ENCODE measurements around the gene DOCK1. TPM values are rescaled to one million over a fixed set of nuclear protein-coding genes. Genes with fewer than 3 reads are reported as not detected.

Gene DOCK1
- total and polyA plus RNA-seq, 2 donors from 2014 or later: 15.8 to 81.7 TPM

- intact Hi-C loops (cut with DNase I): no loop called here
- H3K4me3 ChIP-seq (ENCODE audit: low read length in 3 of 3): no peak overlapping the region
- H3K9me3 ChIP-seq (ENCODE audit: control insufficient read depth in 2 of 3, insufficient read depth in 1 of 3, low read length in 3 of 3): no peaks in the 10 kb centered on the region
- H3K4me1 ChIP-seq (ENCODE audit: control insufficient read depth in 2 of 3, insufficient read depth in 2 of 3, low read depth in 1 of 3, low read length in 3 of 3): no peaks in the 10 kb centered on the region
- H3K27ac ChIP-seq (ENCODE audit: low read depth in 2 of 2, low read length in 2 of 2): no peak overlapping the region
- H3K27me3 ChIP-seq (ENCODE audit: control insufficient read depth, insufficient read depth, low read length): no peaks in the 10 kb centered on the region
- H3K36me3 ChIP-seq (ENCODE audit: control insufficient read depth in 2 of 3, insufficient read depth in 3 of 3, low read length in 3 of 3): peaks cover 2 to 21% (median 5%) of the 10 kb centered on the region in 3 donors
- DNase-seq (no peak), FAIRE-seq (no peak)
- H3K9ac ChIP-seq (ENCODE audit: low read length in 3 of 3): no peak overlapping the region
- no peak for TF ChIP-seq CTCF (IDR thresholded peaks at IDR 0.05; ENCODE audit: borderline replicate concordance, extremely low read depth, insufficient read depth)
Measured at GRCh38 chr10:127259347-127259746, 354.1 kb downstream of the DOCK1 start.

GRCh38 chr10:127262606-127263005 is 357.4 kb downstream of the DOCK1 start:
- no peaks in the 10 kb centered on the region for H3K4me1 ChIP-seq (ENCODE audit: control insufficient read depth in 2 of 3, insufficient read depth in 2 of 3, low read depth in 1 of 3, low read length in 3 of 3)
- no peaks in the 10 kb centered on the region for H3K27me3 ChIP-seq (ENCODE audit: control insufficient read depth, insufficient read depth, low read length)
- DNase-seq (no peak), FAIRE-seq (no peak)
- intact Hi-C loops (cut with DNase I): no loop called here
- TF ChIP-seq CTCF (IDR thresholded peaks at IDR 0.05; ENCODE audit: borderline replicate concordance, extremely low read depth, insufficient read depth): no peak
- no peak overlapping the region for H3K9ac ChIP-seq (ENCODE audit: low read length in 3 of 3)
- no peaks in the 10 kb centered on the region for H3K9me3 ChIP-seq (ENCODE audit: control insufficient read depth in 2 of 3, insufficient read depth in 1 of 3, low read length in 3 of 3)
- peaks cover 2 to 15% (median 5%) of the 10 kb centered on the region in 3 donors for H3K36me3 ChIP-seq (ENCODE audit: control insufficient read depth in 2 of 3, insufficient read depth in 3 of 3, low read length in 3 of 3)
- no peak overlapping the region for H3K27ac ChIP-seq (ENCODE audit: low read depth in 2 of 2, low read length in 2 of 2)
- H3K4me3 ChIP-seq (ENCODE audit: low read length in 3 of 3): no peak overlapping the region

GRCh38 chr10:127265288-127265687 is 360.1 kb downstream of the DOCK1 start:
- TF ChIP-seq CTCF (IDR thresholded peaks at IDR 0.05; ENCODE audit: borderline replicate concordance, extremely low read depth, insufficient read depth): no peak
- intact Hi-C loops (cut with DNase I): no loop called here
- no peaks in the 10 kb centered on the region for H3K27me3 ChIP-seq (ENCODE audit: control insufficient read depth, insufficient read depth, low read length)
- H3K27ac ChIP-seq (ENCODE audit: low read depth in 2 of 2, low read length in 2 of 2): no peak overlapping the region
- no peak overlapping the region for H3K4me3 ChIP-seq (ENCODE audit: low read length in 3 of 3)
- H3K9me3 ChIP-seq (ENCODE audit: control insufficient read depth in 2 of 3, insufficient read depth in 1 of 3, low read length in 3 of 3): no peaks in the 10 kb centered on the region
- no peak overlapping the region for H3K9ac ChIP-seq (ENCODE audit: low read length in 3 of 3)
- no peak for DNase-seq
- H3K4me1 ChIP-seq (ENCODE audit: control insufficient read depth in 2 of 3, insufficient read depth in 2 of 3, low read depth in 1 of 3, low read length in 3 of 3): no peaks in the 10 kb centered on the region
- no peak for FAIRE-seq
- H3K36me3 ChIP-seq (ENCODE audit: control insufficient read depth in 2 of 3, insufficient read depth in 3 of 3, low read length in 3 of 3): peaks cover 2 to 5% (median 2%) of the 10 kb centered on the region in 3 donors

GRCh38 chr10:127266431-127266830 is 361.2 kb downstream of the DOCK1 start:
- Histone ChIP-seq H3K4me1 (ENCODE audit: control insufficient read depth in 2 of 3, insufficient read depth in 2 of 3, low read depth in 1 of 3, low read length in 3 of 3) (no peaks in the 10 kb centered on the region), H3K36me3 (ENCODE audit: control insufficient read depth in 2 of 3, insufficient read depth in 3 of 3, low read length in 3 of 3) (no peaks in the 10 kb centered on the region), H3K27ac (ENCODE audit: low read depth in 2 of 2, low read length in 2 of 2) (no peak overlapping the region), H3K27me3 (ENCODE audit: control insufficient read depth, insufficient read depth, low read length) (no peaks in the 10 kb centered on the region), H3K4me3 (ENCODE audit: low read length in 3 of 3) (no peak overlapping the region), H3K9me3 (ENCODE audit: control insufficient read depth in 2 of 3, insufficient read depth in 1 of 3, low read length in 3 of 3) (no peaks in the 10 kb centered on the region), H3K9ac (ENCODE audit: low read length in 3 of 3) (no peak overlapping the region)
- intact Hi-C loops (cut with DNase I): no loop called here
- FAIRE-seq (no peak), DNase-seq (no peak)
- no peak for TF ChIP-seq CTCF (IDR thresholded peaks at IDR 0.05; ENCODE audit: borderline replicate concordance, extremely low read depth, insufficient read depth)
